Upper lobe of left lung (tissue), 4 donors: Measurements from ENCODE around the gene SLC39A13.

Experiments
- POLR2A ChIP-seq, 4 donors: fragments of 450-650 bp; IDR thresholded peaks; one replicate each; pipeline ENCODE4 v1.5.1; 2016 to 2017; ENCODE audit warnings: antibody characterized with exemption in 4 of 4, mild to moderate bottlenecking in 2 of 4
- POLR2AphosphoS5 ChIP-seq, 2 donors: sonication (generic); formaldehyde crosslinking; IDR thresholded peaks; one replicate each; pipeline ENCODE4 v1.5.1; 2017; ENCODE audit warnings: antibody characterized with exemption in 2 of 2

- TF ChIP-seq POLR2A (IDR thresholded peaks at IDR 0.05) (no peak), POLR2AphosphoS5 (IDR thresholded peaks at IDR 0.05) (no peak)
Measured at GRCh38 chr11:47372422-47372821, 36.0 kb upstream of the SLC39A13 start.
